ENCODE data around the gene CYP11A1. TPM values are rescaled to one million over a fixed set of nuclear protein-coding genes. Genes with fewer than 3 reads are reported as not detected.

Gene CYP11A1
- total and polyA plus RNA-seq, 4 donors = 0.15 to 0.97 (median 0.69) TPM

GRCh38 chr15:74402873-74403587 lies 35.6 kb upstream of the CYP11A1 start:
- Histone ChIP-seq H3K27ac (ENCODE audit: low read depth in 1 of 2, low read length in 1 of 2) (peak overlapping the region in 1 of 2 donors; percentile 23), H3K4me3 (no peak overlapping the region), H3K4me1 (ENCODE audit: control insufficient read depth in 5 of 5, insufficient read depth in 5 of 5, low read length in 5 of 5) (peaks cover 0 to 24% (median 11%) of the 10 kb centered on the region in 5 donors), H3K36me3 (ENCODE audit: control insufficient read depth in 4 of 4, insufficient read depth in 4 of 4, low read length in 4 of 4) (no peaks in the 10 kb centered on the region), H3K9me3 (ENCODE audit: control insufficient read depth in 4 of 4, insufficient read depth in 3 of 4, low read length in 3 of 4) (no peaks in the 10 kb centered on the region), H3K27me3 (ENCODE audit: control insufficient read depth in 3 of 3, insufficient read depth in 3 of 3, low read length in 2 of 3) (no peaks in the 10 kb centered on the region), H3K9ac (ENCODE audit: insufficient read depth in 1 of 2, low read length in 2 of 2) (no peak overlapping the region)
- 30 to 49% methylated on average over 13 of the region's 13 CpGs for WGBS, 2 donors
- peak in 2 of 3 donors; percentile 42 to 49 for DNase-seq
- ATAC-seq (ENCODE audit: insufficient read depth, low FRiP score) = no peak
- no peak for TF ChIP-seq CTCF (IDR thresholded peaks at IDR 0.05; ENCODE audit: control extremely low read depth, extremely low read depth)

- ATAC-seq (ENCODE audit: insufficient read depth, low FRiP score) = no peak
- no peak for DNase-seq
- H3K4me1 ChIP-seq (ENCODE audit: control insufficient read depth in 5 of 5, insufficient read depth in 5 of 5, low read length in 5 of 5) = peaks cover 0 to 24% (median 11%) of the 10 kb centered on the region in 5 donors
- H3K9me3 ChIP-seq (ENCODE audit: control insufficient read depth in 4 of 4, insufficient read depth in 3 of 4, low read length in 3 of 4) = no peaks in the 10 kb centered on the region
- no peak for TF ChIP-seq CTCF (IDR thresholded peaks at IDR 0.05; ENCODE audit: control extremely low read depth, extremely low read depth)
- H3K9ac ChIP-seq (ENCODE audit: insufficient read depth in 1 of 2, low read length in 2 of 2) = no peak overlapping the region
- H3K27me3 ChIP-seq (ENCODE audit: control insufficient read depth in 3 of 3, insufficient read depth in 3 of 3, low read length in 2 of 3) = no peaks in the 10 kb centered on the region
- H3K4me3 ChIP-seq = no peak overlapping the region
- H3K36me3 ChIP-seq (ENCODE audit: control insufficient read depth in 4 of 4, insufficient read depth in 4 of 4, low read length in 4 of 4) = no peaks in the 10 kb centered on the region
- H3K27ac ChIP-seq (ENCODE audit: low read depth in 1 of 2, low read length in 1 of 2) = peak overlapping the region in 1 of 2 donors; percentile 23
- 74 to 75% methylated on average over 5 of the region's 5 CpGs for WGBS, 2 donors
Observed at GRCh38 chr15:74402337-74402841, 34.9 kb upstream of the CYP11A1 start.

GRCh38 chr15:74400915-74401757 lies 33.7 kb upstream of the CYP11A1 start:
- no peak overlapping the region for H3K27ac ChIP-seq (ENCODE audit: low read depth in 1 of 2, low read length in 1 of 2)
- no peak for ATAC-seq (ENCODE audit: insufficient read depth, low FRiP score)

More at GRCh38 chr15:74400915-74401757, 33.7 kb upstream of the CYP11A1 start:
- no peak for TF ChIP-seq CTCF (IDR thresholded peaks at IDR 0.05; ENCODE audit: control extremely low read depth, extremely low read depth)
- Histone ChIP-seq H3K9me3 (ENCODE audit: control insufficient read depth in 4 of 4, insufficient read depth in 3 of 4, low read length in 3 of 4) (no peaks in the 10 kb centered on the region), H3K4me1 (ENCODE audit: control insufficient read depth in 5 of 5, insufficient read depth in 5 of 5, low read length in 5 of 5) (peaks cover 0 to 19% (median 11%) of the 10 kb centered on the region in 5 donors), H3K9ac (ENCODE audit: insufficient read depth in 1 of 2, low read length in 2 of 2) (no peak overlapping the region), H3K4me3 (no peak overlapping the region), H3K36me3 (ENCODE audit: control insufficient read depth in 4 of 4, insufficient read depth in 4 of 4, low read length in 4 of 4) (no peaks in the 10 kb centered on the region), H3K27me3 (ENCODE audit: control insufficient read depth in 3 of 3, insufficient read depth in 3 of 3, low read length in 2 of 3) (no peaks in the 10 kb centered on the region)
- no peak for DNase-seq
- 68 to 75% methylated on average over 11 of the region's 11 CpGs for WGBS, 2 donors
